Stomach smooth muscle (tissue), 2 donors: Measurements from ENCODE around the gene PTPRCAP.
"Not testable (repeated sequence)": the region's sequence is repeated elsewhere in the genome, so short reads cannot be mapped to it uniquely, and the experiment has no call there.

Experiments
- H3K27ac ChIP-seq: one replicate; pipeline ENCODE4 v1.7.0; 2013; ENCODE audit warnings: mild to moderate bottlenecking, low read length, inconsistent platforms
- H3K27me3 ChIP-seq, 2 donors: one replicate each; pipeline ENCODE4 v1.7.0; 2013; ENCODE audit warnings: low read length in 2 of 2; ENCODE audit not compliant: insufficient read depth in 2 of 2, control insufficient read depth in 1 of 2
- H3K36me3 ChIP-seq, 2 donors: one replicate each; pipeline ENCODE4 v1.7.0; 2013; ENCODE audit warnings: low read length in 2 of 2; ENCODE audit not compliant: control insufficient read depth in 2 of 2, insufficient read depth in 2 of 2
- H3K4me1 ChIP-seq: one replicate; pipeline ENCODE4 v1.7.0; 2013; ENCODE audit warnings: low read length; ENCODE audit not compliant: control insufficient read depth, insufficient read depth
- H3K4me3 ChIP-seq, 2 donors: one replicate each; pipeline ENCODE4 v1.7.0; 2013; ENCODE audit warnings: low read length in 2 of 2
- H3K9ac ChIP-seq, 2 donors: one replicate each; pipeline ENCODE4 v1.7.0; 2013; ENCODE audit warnings: low read length in 2 of 2, mild to moderate bottlenecking in 1 of 2
- H3K9me3 ChIP-seq, 2 donors: one replicate each; pipeline ENCODE4 v1.7.0; 2013; ENCODE audit warnings: low read length in 2 of 2; ENCODE audit not compliant: control insufficient read depth in 2 of 2
- donor health status: healthy.
- donor health status: Pancreatic carcinoma.

Gene PTPRCAP

DNA sequence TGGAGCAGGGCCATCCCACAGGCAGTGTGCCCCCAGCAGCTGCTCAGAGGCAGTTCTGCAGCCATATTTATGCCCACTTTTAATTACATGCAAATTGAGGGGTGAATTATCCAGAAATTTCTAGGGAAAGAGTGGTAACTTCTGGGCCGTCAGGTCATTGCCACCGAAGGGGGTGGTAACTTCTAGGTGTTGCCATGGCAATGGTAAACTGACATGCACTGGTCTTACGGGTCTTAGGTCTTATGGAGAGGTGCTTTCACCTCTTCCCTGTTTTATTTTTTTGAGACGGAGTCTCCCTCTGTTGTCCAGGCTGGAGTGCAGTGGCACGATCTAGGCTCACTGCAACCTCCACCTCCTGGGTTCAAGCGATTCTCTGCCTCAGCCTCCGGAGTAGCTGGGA, 35.4 kb upstream of the PTPRCAP start:
- H3K4me1 ChIP-seq: peaks cover 11% of the 10 kb centered on the region
- no peaks in the 10 kb centered on the region for H3K9me3 ChIP-seq
- no peak overlapping the region for H3K9ac ChIP-seq
- no peaks in the 10 kb centered on the region for H3K27me3 ChIP-seq
- H3K27ac ChIP-seq: no peak overlapping the region
- no peaks in the 10 kb centered on the region for H3K36me3 ChIP-seq
- no peak overlapping the region for H3K4me3 ChIP-seq

- H3K9ac ChIP-seq: no peak overlapping the region
- no peak overlapping the region for H3K27ac ChIP-seq
- H3K36me3 ChIP-seq: no peaks in the 10 kb centered on the region
- peaks cover 24% of the 10 kb centered on the region for H3K4me1 ChIP-seq
- no peaks in the 10 kb centered on the region for H3K27me3 ChIP-seq
- H3K4me3 ChIP-seq: no peak overlapping the region
- H3K9me3 ChIP-seq: no peaks in the 10 kb centered on the region
These were observed 33.0 kb upstream of the PTPRCAP start for GRCh38 chr11:67470337-67471002.

GRCh38 chr11:67469508-67469811, 32.0 kb upstream of the PTPRCAP start:
- H3K9me3 ChIP-seq: no peaks in the 10 kb centered on the region
- H3K4me3 ChIP-seq: peak overlapping the region; percentile 83 to 85
- peak overlapping the region; percentile 85 for H3K27ac ChIP-seq
- H3K4me1 ChIP-seq: peaks cover 29% of the 10 kb centered on the region
- no peaks in the 10 kb centered on the region for H3K36me3 ChIP-seq
- no peaks in the 10 kb centered on the region for H3K27me3 ChIP-seq
- H3K9ac ChIP-seq: peak overlapping the region; percentile 90 to 94

GRCh38 chr11:67468759-67469507, 31.5 kb upstream of the PTPRCAP start, which contains the start of gene TMEM134:
Gene TMEM134, minus strand, starts transcription at chr11:67469251. Its CDS starts 59 bp downstream, at chr11:67469192.
- H3K9me3 ChIP-seq: no peaks in the 10 kb centered on the region
- H3K27ac ChIP-seq: peak within 1 kb of the TSS; percentile 85
- H3K9ac ChIP-seq: peak within 1 kb of the TSS; percentile 90 to 94
- H3K4me1 ChIP-seq: peaks cover 34% of the 10 kb centered on the region
- H3K4me3 ChIP-seq: peak within 1 kb of the TSS; percentile 83 to 85
- H3K27me3 ChIP-seq: no peaks in the 10 kb centered on the region
- no peaks in the 10 kb centered on the region for H3K36me3 ChIP-seq

- H3K9me3 ChIP-seq: no peaks in the 10 kb centered on the region
- H3K4me1 ChIP-seq: peaks cover 38% of the 10 kb centered on the region
- no peaks in the 10 kb centered on the region for H3K27me3 ChIP-seq
- H3K27ac ChIP-seq: peak overlapping the region; percentile 85
- H3K36me3 ChIP-seq: no peaks in the 10 kb centered on the region
- peak overlapping the region; percentile 67 to 85 for H3K4me3 ChIP-seq
- H3K9ac ChIP-seq: peak overlapping the region; percentile 64 to 87
These were observed 30.9 kb upstream of the PTPRCAP start for GRCh38 chr11:67468456-67468758.

DNA sequence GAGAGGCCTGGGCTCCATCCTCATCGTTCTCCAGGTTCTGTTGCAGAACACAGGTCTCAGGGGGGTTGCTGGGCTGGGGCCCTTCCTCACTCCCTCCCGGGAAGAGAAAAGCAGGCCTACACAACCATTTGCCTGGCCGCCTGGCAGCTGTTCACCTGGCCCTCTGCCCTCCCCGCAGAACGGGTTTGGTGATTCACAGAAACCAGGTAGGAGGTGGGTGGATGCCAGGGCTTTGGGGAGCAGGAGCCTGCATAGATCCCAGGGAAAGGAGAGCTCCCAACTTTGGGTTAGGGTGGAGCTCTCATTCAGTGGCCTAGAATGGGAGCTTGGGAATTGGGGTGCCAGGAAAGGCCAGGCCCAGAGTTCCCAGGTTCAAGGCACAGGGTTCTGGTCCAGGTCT, 30.6 kb upstream of the PTPRCAP start:
- no peaks in the 10 kb centered on the region for H3K9me3 ChIP-seq
- peak overlapping the region; percentile 85 for H3K27ac ChIP-seq
- H3K4me3 ChIP-seq: peak overlapping the region; percentile 67 to 85
- peak overlapping the region; percentile 64 to 87 for H3K9ac ChIP-seq
- no peaks in the 10 kb centered on the region for H3K36me3 ChIP-seq
- H3K27me3 ChIP-seq: no peaks in the 10 kb centered on the region
- peaks cover 38% of the 10 kb centered on the region for H3K4me1 ChIP-seq

DNA sequence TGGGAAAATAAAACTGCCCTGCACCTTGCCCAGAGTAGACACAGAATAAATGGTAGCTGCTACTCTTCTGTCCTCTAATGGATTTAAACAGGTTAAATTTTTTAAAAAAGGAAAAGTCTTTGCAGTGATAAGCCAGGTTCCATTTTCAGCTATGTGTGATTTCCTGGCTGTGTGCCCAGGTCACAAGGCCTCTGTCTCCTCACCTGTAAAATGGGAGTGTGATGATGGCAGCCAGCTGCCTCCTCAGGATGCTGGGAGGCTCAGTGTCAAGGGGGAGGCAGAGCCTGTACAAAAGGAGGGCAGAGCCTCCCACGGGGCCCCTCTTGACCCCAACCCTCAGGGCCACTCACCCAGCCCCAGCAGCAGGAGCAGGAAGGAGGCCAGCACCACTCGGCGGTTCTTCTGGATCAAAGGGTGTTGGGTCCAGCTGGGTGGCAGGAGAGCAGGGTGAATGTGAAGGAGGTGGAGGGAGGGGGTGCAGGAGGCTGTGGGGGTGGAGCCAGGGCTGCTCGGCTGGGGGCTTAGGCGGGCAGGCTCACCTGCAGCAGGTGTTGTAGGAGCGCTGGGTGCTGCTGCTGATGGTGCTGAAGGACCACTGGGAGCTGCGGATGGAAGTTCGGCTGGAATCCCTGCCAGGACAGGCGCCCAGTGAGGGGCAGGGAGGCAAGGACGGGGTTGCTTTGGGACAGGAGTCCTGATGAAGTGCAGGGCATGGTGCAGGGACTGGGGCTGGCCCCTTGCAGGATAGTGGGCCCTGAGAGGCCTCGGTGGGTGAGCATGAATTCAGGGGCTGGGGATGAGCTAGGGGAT, 29.7 kb upstream of the PTPRCAP start:
- H3K36me3 ChIP-seq: no peaks in the 10 kb centered on the region
- no peaks in the 10 kb centered on the region for H3K27me3 ChIP-seq
- H3K27ac ChIP-seq: peak overlapping the region; percentile 31
- no peaks in the 10 kb centered on the region for H3K9me3 ChIP-seq
- no peak overlapping the region for H3K4me3 ChIP-seq
- H3K4me1 ChIP-seq: peaks cover 38% of the 10 kb centered on the region
- peak overlapping the region; percentile 64 to 87 for H3K9ac ChIP-seq

DNA sequence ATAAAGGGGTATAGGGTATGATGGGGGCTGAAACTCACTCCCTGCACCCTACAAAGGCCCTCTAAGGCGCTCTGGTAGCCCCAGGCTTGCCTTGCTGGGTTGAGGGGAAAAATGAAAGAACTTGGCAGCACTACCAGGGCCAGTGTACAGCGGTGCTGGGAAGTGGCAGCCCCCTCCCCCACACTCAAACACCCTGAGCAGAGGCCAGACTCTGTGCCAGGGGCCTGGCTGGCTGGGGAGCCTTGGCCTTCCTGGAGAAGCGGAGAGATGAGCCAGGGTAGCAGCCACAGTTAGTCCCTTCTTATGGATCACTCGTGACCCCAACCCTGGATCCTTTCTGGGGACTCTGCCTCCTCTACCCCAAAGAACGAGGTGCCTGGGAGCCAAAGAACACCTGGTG, 28.9 kb upstream of the PTPRCAP start:
- Histone ChIP-seq H3K4me1 (peaks cover 38% of the 10 kb centered on the region), H3K36me3 (no peaks in the 10 kb centered on the region), H3K27me3 (no peaks in the 10 kb centered on the region), H3K27ac (peak overlapping the region; percentile 31), H3K4me3 (no peak overlapping the region), H3K9ac (no peak overlapping the region), H3K9me3 (no peaks in the 10 kb centered on the region)

GRCh38 chr11:67465530-67465929, 28.0 kb upstream of the PTPRCAP start:
- H3K36me3 ChIP-seq, H3K9me3 ChIP-seq, H3K27me3 ChIP-seq, H3K9ac ChIP-seq: not testable (repeated sequence)
- Histone ChIP-seq H3K4me3 (peak overlapping the region in 1 of 2 donors; percentile 77), H3K4me1 (peaks cover 38% of the 10 kb centered on the region), H3K27ac (peak overlapping the region; percentile 90)

DNA sequence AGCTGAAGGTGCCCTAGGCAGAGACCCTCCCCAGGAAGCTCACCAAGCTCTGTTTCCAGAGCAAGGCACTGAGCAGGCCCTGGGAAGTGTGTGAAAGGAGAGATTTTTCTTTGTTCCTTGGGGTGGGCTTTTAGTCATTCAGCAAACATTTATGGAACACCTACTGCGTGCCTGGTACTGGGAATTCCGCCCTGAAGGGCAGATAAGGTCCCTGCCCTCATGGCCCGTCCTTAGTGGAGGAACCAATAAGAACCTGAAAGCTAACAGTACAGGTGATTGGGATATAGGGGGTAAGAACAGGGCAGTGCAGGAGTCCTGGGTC, 27.7 kb upstream of the PTPRCAP start:
- peak overlapping the region; percentile 21 to 84 for H3K9ac ChIP-seq
- no peaks in the 10 kb centered on the region for H3K36me3 ChIP-seq
- H3K27ac ChIP-seq: peak overlapping the region; percentile 90
- peak overlapping the region; percentile 77 to 79 for H3K4me3 ChIP-seq
- H3K27me3 ChIP-seq: no peaks in the 10 kb centered on the region
- H3K9me3 ChIP-seq: no peaks in the 10 kb centered on the region
- peaks cover 38% of the 10 kb centered on the region for H3K4me1 ChIP-seq
